Measurements from ENCODE around the gene CAPN5. TPM values are rescaled to one million over a fixed set of nuclear protein-coding genes. Genes with fewer than 3 reads are reported as not detected.

Gene CAPN5
- total and polyA plus RNA-seq, 2 of the 13 experiments (the other 11 are each of a cell fraction or from before 2014, with no cell fraction given), result 0.27 to 1.2 TPM

DNA sequence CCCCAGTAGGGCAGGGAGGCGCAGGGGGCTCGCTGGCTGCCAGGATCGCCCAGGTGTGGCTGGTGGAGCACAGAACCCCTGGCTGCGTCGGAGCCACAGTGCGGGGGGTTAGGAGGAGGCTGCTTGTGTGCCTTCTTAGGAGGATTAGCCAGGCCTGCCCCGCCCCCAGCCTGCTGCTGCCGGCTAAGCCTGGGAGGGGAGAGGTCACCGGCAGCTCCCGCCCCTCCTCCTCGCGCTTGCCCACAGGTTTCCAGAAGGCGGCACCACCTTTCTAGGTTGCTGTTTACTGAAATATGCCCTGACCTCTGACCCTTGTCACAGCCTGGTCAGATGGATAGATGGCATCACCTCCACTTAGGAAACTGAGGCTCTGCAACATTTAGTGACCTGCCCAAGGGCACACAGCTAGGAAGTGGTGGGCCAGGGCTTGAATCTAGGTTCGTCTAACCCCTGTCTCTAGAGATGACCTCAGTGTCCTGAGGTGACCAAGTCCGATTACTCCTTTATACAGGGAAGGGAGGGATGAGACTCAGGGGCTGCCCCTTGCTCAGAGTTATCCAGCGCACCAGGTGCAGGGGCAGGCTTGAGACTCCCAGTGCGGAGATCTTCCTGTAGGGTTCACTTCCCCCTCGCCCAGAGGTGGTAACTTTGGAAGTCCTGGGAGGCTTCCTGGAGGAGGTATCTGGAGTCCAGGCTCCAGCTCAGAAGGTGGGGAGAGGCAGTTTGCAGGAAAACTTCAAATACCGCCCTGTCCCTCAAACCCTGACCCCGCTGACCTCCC is 105.3 kb downstream of the CAPN5 start:
- CTCF ChIA-PET (ENCODE audit: low intra/inter-chr PET ratio, low total read pairs), result no interaction called here
- Histone ChIP-seq H3K9me3 (ENCODE audit: low read length) (no peaks in the 10 kb centered on the region), H2AFZ (ENCODE audit: low read length) (no peak overlapping the region), H3K4me2 (ENCODE audit: low read depth, low read length) (peak overlapping the region; percentile 58), H4K20me1 (ENCODE audit: insufficient read depth, low read length) (no peaks in the 10 kb centered on the region), H3K4me3 (replicated peaks in 1 of 3; ENCODE audit: insufficient read depth in 1 of 3, low read depth in 2 of 3, low read length in 3 of 3) (peak overlapping the region in 1 of 3 experiments; percentile 6; a peak in 1 of 6 replicates), H3K4me1 (ENCODE audit: insufficient read depth, low read length) (peaks cover 43% of the 10 kb centered on the region), H3K27ac (ENCODE audit: extremely low read length, insufficient read depth, low read length) (no peak overlapping the region), H3K27me3 (ENCODE audit: control insufficient read depth in 1 of 2, insufficient read depth in 2 of 2, low read length in 2 of 2) (no peaks in the 10 kb centered on the region), H3K9ac (ENCODE audit: insufficient read depth, low read depth, low read length) (no peak overlapping the region), H3K36me3 (replicated peaks in 1 of 2; ENCODE audit: control insufficient read depth in 1 of 2, insufficient read depth in 2 of 2, low read length in 2 of 2) (no peaks in the 10 kb centered on the region), H3K79me2 (ENCODE audit: insufficient read depth, low read length) (no peaks in the 10 kb centered on the region)
- intact Hi-C loops (cut with micrococcal nuclease; ENCODE audit: unreplicated experiment) (loop anchor here (1.0 to 2.0 kb wide), 2 partner anchors 17 to 41 kb away; no protein-coding TSS in a partner anchor), in situ Hi-C loops (cut with HindIII; ENCODE audit: extremely low pct_ligation_motif_present, low pct_unique_long_range_greater_than_20kb) (no loop called here)
- POLR2A ChIA-PET, result interaction anchor here (1.0 to 1.3 kb wide), 2 partner anchors 27 to 35 kb away, joined by 3 read pairs; no protein-coding TSS in a partner anchor
- no TSS peak for BruUV-seq (replicated peaks)
- FAIRE-seq (peak; percentile 21), DNase-seq (ENCODE audit: low spot score) (peak; percentile 37), ATAC-seq (peak; percentile 71)
- WGBS (ENCODE audit: low lambda C conversion rate), result 74% methylated on average over 3 of the region's 20 CpGs
- TF ChIP-seq NFE2L2 (IDR thresholded peaks at IDR 0.05; ENCODE audit: low read length), result no peak
- TF ChIP-seq ELF3 (CRISPR knock-in tag; IDR thresholded peaks at IDR 0.05), result peak; percentile 37; the same call in 1 of the 2 replicates
- TF ChIP-seq ZNF629 (CRISPR knock-in tag; conservative IDR thresholded peaks at IDR 0.05), result no peak
- TF ChIP-seq, protein P1, sequence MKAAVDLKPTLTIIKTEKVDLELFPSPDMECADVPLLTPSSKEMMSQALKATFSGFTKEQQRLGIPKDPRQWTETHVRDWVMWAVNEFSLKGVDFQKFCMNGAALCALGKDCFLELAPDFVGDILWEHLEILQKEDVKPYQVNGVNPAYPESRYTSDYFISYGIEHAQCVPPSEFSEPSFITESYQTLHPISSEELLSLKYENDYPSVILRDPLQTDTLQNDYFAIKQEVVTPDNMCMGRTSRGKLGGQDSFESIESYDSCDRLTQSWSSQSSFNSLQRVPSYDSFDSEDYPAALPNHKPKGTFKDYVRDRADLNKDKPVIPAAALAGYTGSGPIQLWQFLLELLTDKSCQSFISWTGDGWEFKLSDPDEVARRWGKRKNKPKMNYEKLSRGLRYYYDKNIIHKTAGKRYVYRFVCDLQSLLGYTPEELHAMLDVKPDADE (CRISPR knock-in tag; IDR thresholded peaks at IDR 0.05), result no peak
- TF ChIP-seq, protein P2, sequence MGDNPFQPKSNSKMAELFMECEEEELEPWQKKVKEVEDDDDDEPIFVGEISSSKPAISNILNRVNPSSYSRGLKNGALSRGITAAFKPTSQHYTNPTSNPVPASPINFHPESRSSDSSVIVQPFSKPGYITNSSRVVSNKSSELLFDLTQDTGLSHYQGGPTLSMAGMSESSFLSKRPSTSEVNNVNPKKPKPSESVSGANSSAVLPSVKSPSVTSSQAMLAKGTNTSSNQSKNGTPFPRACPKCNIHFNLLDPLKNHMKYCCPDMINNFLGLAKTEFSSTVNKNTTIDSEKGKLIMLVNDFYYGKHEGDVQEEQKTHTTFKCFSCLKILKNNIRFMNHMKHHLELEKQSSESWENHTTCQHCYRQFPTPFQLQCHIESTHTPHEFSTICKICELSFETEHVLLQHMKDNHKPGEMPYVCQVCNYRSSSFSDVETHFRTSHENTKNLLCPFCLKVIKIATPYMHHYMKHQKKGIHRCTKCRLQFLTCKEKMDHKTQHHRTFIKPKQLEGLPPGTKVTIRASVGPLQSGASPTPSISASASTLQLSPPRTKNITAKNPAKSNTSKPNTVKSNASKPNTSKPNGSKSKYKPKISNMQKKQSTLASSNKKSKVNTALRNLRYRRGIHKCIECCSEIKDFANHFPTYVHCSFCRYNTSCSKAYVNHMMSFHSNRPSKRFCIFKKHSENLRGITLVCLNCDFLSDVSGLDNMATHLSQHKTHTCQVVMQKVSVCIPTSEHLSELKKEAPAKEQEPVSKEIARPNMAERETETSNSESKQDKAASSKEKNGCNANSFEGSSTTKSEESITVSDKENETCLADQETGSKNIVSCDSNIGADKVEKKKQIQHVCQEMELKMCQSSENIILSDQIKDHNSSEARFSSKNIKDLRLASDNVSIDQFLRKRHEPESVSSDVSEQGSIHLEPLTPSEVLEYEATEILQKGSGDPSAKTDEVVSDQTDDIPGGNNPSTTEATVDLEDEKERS (CRISPR knock-in tag; IDR thresholded peaks at IDR 0.05), result 0 out of 2 replicates have a peak, but pooled peaks have one; percentile 23
- peak; percentile 53; the same call in 1 of the 2 replicates for TF ChIP-seq RXRA (CRISPR knock-in tag; IDR thresholded peaks at IDR 0.05)
- TF ChIP-seq NCOA1 (CRISPR knock-in tag; IDR thresholded peaks at IDR 0.05), result no peak
- no peak for TF ChIP-seq ZBTB1 (CRISPR knock-in tag; IDR thresholded peaks at IDR 0.05; ENCODE audit: borderline replicate concordance)
- TF ChIP-seq ZNF605 (CRISPR knock-in tag; IDR thresholded peaks at IDR 0.05), result 0 out of 2 replicates have a peak, but pooled peaks have one; percentile 12
- no peak for TF ChIP-seq WIZ (CRISPR knock-in tag; IDR thresholded peaks at IDR 0.05)
- TF ChIP-seq, protein P3, sequence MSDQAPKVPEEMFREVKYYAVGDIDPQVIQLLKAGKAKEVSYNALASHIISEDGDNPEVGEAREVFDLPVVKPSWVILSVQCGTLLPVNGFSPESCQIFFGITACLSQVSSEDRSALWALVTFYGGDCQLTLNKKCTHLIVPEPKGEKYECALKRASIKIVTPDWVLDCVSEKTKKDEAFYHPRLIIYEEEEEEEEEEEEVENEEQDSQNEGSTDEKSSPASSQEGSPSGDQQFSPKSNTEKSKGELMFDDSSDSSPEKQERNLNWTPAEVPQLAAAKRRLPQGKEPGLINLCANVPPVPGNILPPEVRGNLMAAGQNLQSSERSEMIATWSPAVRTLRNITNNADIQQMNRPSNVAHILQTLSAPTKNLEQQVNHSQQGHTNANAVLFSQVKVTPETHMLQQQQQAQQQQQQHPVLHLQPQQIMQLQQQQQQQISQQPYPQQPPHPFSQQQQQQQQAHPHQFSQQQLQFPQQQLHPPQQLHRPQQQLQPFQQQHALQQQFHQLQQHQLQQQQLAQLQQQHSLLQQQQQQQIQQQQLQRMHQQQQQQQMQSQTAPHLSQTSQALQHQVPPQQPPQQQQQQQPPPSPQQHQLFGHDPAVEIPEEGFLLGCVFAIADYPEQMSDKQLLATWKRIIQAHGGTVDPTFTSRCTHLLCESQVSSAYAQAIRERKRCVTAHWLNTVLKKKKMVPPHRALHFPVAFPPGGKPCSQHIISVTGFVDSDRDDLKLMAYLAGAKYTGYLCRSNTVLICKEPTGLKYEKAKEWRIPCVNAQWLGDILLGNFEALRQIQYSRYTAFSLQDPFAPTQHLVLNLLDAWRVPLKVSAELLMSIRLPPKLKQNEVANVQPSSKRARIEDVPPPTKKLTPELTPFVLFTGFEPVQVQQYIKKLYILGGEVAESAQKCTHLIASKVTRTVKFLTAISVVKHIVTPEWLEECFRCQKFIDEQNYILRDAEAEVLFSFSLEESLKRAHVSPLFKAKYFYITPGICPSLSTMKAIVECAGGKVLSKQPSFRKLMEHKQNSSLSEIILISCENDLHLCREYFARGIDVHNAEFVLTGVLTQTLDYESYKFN (CRISPR knock-in tag; conservative IDR thresholded peaks at IDR 0.05), result peak; percentile 74
- no peak for TF ChIP-seq ZNF792 (CRISPR knock-in tag; IDR thresholded peaks at IDR 0.05)
- no peak for TF ChIP-seq ZNF225 (CRISPR knock-in tag; IDR thresholded peaks at IDR 0.05)
- TF ChIP-seq TBL1XR1 (IDR thresholded peaks at IDR 0.05; ENCODE audit: borderline replicate concordance, low read length, partially characterized antibody), result no peak
- TF ChIP-seq FOXK2 (IDR thresholded peaks at IDR 0.05), result no peak
- TF ChIP-seq, protein P4, sequence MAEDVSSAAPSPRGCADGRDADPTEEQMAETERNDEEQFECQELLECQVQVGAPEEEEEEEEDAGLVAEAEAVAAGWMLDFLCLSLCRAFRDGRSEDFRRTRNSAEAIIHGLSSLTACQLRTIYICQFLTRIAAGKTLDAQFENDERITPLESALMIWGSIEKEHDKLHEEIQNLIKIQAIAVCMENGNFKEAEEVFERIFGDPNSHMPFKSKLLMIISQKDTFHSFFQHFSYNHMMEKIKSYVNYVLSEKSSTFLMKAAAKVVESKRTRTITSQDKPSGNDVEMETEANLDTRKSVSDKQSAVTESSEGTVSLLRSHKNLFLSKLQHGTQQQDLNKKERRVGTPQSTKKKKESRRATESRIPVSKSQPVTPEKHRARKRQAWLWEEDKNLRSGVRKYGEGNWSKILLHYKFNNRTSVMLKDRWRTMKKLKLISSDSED (CRISPR knock-in tag; IDR thresholded peaks at IDR 0.05), result no peak

Measured in HepG2 (cell line).